ENCODE results near the gene ZNF831.

GRCh38 chr20:59240006-59240405 lies 76.4 kb downstream of the ZNF831 start:
- TF ChIP-seq, protein P1, sequence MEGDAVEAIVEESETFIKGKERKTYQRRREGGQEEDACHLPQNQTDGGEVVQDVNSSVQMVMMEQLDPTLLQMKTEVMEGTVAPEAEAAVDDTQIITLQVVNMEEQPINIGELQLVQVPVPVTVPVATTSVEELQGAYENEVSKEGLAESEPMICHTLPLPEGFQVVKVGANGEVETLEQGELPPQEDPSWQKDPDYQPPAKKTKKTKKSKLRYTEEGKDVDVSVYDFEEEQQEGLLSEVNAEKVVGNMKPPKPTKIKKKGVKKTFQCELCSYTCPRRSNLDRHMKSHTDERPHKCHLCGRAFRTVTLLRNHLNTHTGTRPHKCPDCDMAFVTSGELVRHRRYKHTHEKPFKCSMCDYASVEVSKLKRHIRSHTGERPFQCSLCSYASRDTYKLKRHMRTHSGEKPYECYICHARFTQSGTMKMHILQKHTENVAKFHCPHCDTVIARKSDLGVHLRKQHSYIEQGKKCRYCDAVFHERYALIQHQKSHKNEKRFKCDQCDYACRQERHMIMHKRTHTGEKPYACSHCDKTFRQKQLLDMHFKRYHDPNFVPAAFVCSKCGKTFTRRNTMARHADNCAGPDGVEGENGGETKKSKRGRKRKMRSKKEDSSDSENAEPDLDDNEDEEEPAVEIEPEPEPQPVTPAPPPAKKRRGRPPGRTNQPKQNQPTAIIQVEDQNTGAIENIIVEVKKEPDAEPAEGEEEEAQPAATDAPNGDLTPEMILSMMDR (IDR thresholded peaks at IDR 0.05; ENCODE audit: borderline replicate concordance, extremely low read depth, low read length, poor library complexity, severe bottlenecking), result no peak
- no peak for TF ChIP-seq EZH2 (IDR thresholded peaks at IDR 0.05; ENCODE audit: borderline replicate concordance, low read depth, low read length, severe bottlenecking)
